K562 (cell line): Measurements from ENCODE around the gene MAML3. TPM values are rescaled to one million over a fixed set of nuclear protein-coding genes. Genes with fewer than 3 reads are reported as not detected.

Experiments used
- E4F1 ChIP-seq: fragments of 250-450 bp; sonication (Bioruptor Pico); IDR thresholded peaks from 2 replicates; pipeline ENCODE4 v1.5.0; 2021; ENCODE audit warnings: mild to moderate bottlenecking, borderline replicate concordance
- ETV1 ChIP-seq: fragments of 450-650 bp; conservative IDR thresholded peaks from 2 replicates; pipeline ENCODE4 v1.6.1; 2016; ENCODE audit warnings: missing genetic modification characterization, control low read depth, low read depth, missing compliant biosample characterization
- HIVEP1 ChIP-seq: fragments of 250-450 bp; sonication (Bioruptor Pico); IDR thresholded peaks from 2 replicates; pipeline ENCODE4 v1.4.0; 2020; ENCODE audit warnings: mild to moderate bottlenecking
- RNF219 ChIP-seq: fragments of 250-450 bp; sonication (Bioruptor Pico); IDR thresholded peaks from 2 replicates; pipeline ENCODE4 v1.5.0; 2022; ENCODE audit warnings: mild to moderate bottlenecking
- SMAD2 ChIP-seq: fragments of 150-350 bp; IDR thresholded peaks from 2 replicates; pipeline ENCODE4 v1.6.1; 2014; ENCODE audit warnings: low read depth, mild to moderate bottlenecking, low read length
- SMAD4 ChIP-seq: fragments of 250-450 bp; sonication (Bioruptor Pico); conservative IDR thresholded peaks from 2 replicates; pipeline ENCODE4 v1.8.0; 2021; ENCODE audit warnings: inconsistent platforms, mild to moderate bottlenecking, moderate library complexity
- SP1 ChIP-seq: sonication (generic); formaldehyde crosslinking; IDR thresholded peaks from 2 replicates; pipeline ENCODE4 v1.8.1; 2022; ENCODE audit warnings: mild to moderate bottlenecking, missing genetic modification reagents
- TBL1XR1 ChIP-seq, 2 experiments: IDR thresholded peaks; 2 replicates each; pipeline ENCODE4 v1.6.1; 2012; ENCODE audit warnings: improper control_type of control experiment in 2 of 2, low read length in 2 of 2, mild to moderate bottlenecking in 1 of 2
- ZBED1 ChIP-seq: IDR thresholded peaks from 2 replicates; pipeline ENCODE4 v1.6.1; 2014
- ZNF146 ChIP-seq: IDR thresholded peaks from one replicate; pipeline ENCODE4 v1.6.1; 2018; ENCODE audit warnings: missing compliant biosample characterization; ENCODE audit not compliant: unreplicated experiment
- ZNF324 ChIP-seq: fragments of 250-450 bp; sonication (Bioruptor Pico); IDR thresholded peaks from 2 replicates; pipeline ENCODE4 v1.4.0; 2020; ENCODE audit warnings: mild to moderate bottlenecking
- polyA plus RNA-seq, 8 experiments: library from polyadenylated mRNA; depleted of rRNA in 4 of 8; stranded (reverse) in 5 of 8; unstranded in 3 of 8; fragments of >200 nt; fragmentation: Nextera tagmentation in 2 of 8; fragmentation: Illumina TruSeq in 1 of 8; extraction: Ambion mirVana in 2 of 8; extraction: Trizol in 1 of 8; gene quantifications; 2 replicates each; pipeline versions ENCODE4 v1.2.1 to v1.2.3, GENCODE V29; 2011 to 2014; ENCODE audit warnings: inconsistent platforms in 1 of 8, missing spikeins in 1 of 8
- total RNA-seq, 7 experiments: library from RNA; depleted of rRNA in 6 of 7; stranded (reverse); fragments of >200 nt in 6 of 7; fragmentation: Illumina TruSeq in 2 of 7; extraction: Trizol in 2 of 7; gene quantifications; 2 replicates each; pipeline versions ENCODE4 v1.2.1 to v1.2.3, GENCODE V29; 2011 to 2021; ENCODE audit warnings: low replicate concordance in 1 of 7
- TF ChIP-seq, protein P1 (sequence below): fragments of 200-800 bp; sonication (Bioruptor generic); IDR thresholded peaks from 2 replicates; pipeline ENCODE4 v1.6.1; 2016; ENCODE audit warnings: missing genetic modification characterization, missing compliant biosample characterization
- TF ChIP-seq, protein P2 (sequence below): fragments of 450-650 bp; formaldehyde crosslinking; IDR thresholded peaks from 2 replicates; pipeline ENCODE4 v1.4.0; 2020; ENCODE audit warnings: mild to moderate bottlenecking, moderate library complexity
- TF ChIP-seq, protein P3 (sequence below): sonication (generic); formaldehyde crosslinking; IDR thresholded peaks from 2 replicates; pipeline ENCODE4 v1.8.1; 2023; ENCODE audit warnings: mild to moderate bottlenecking, missing genetic modification reagents, moderate library complexity

Gene MAML3
- total and polyA plus RNA-seq, 9 of the 15 experiments (the other 6 are each of a cell fraction or from before 2014, with no cell fraction given), result 0.01 to 0.55 (median 0.25) TPM

- TF ChIP-seq, protein P1, sequence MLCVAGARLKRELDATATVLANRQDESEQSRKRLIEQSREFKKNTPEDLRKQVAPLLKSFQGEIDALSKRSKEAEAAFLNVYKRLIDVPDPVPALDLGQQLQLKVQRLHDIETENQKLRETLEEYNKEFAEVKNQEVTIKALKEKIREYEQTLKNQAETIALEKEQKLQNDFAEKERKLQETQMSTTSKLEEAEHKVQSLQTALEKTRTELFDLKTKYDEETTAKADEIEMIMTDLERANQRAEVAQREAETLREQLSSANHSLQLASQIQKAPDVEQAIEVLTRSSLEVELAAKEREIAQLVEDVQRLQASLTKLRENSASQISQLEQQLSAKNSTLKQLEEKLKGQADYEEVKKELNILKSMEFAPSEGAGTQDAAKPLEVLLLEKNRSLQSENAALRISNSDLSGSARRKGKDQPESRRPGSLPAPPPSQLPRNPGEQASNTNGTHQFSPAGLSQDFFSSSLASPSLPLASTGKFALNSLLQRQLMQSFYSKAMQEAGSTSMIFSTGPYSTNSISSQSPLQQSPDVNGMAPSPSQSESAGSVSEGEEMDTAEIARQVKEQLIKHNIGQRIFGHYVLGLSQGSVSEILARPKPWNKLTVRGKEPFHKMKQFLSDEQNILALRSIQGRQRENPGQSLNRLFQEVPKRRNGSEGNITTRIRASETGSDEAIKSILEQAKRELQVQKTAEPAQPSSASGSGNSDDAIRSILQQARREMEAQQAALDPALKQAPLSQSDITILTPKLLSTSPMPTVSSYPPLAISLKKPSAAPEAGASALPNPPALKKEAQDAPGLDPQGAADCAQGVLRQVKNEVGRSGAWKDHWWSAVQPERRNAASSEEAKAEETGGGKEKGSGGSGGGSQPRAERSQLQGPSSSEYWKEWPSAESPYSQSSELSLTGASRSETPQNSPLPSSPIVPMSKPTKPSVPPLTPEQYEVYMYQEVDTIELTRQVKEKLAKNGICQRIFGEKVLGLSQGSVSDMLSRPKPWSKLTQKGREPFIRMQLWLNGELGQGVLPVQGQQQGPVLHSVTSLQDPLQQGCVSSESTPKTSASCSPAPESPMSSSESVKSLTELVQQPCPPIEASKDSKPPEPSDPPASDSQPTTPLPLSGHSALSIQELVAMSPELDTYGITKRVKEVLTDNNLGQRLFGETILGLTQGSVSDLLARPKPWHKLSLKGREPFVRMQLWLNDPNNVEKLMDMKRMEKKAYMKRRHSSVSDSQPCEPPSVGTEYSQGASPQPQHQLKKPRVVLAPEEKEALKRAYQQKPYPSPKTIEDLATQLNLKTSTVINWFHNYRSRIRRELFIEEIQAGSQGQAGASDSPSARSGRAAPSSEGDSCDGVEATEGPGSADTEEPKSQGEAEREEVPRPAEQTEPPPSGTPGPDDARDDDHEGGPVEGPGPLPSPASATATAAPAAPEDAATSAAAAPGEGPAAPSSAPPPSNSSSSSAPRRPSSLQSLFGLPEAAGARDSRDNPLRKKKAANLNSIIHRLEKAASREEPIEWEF, result no peak
- TF ChIP-seq HIVEP1 (no peak), ZBED1 (no peak), ZNF146 (CRISPR knock-in tag) (no peak), SMAD2 (no peak), TBL1XR1 (IDR thresholded peaks at IDR 0.05; ENCODE audit: low read length in 2 of 2) (no peak), ZNF324 (CRISPR knock-in tag) (no peak), SP1 (CRISPR knock-in tag) (peak; percentile 22; the same call in 1 of the 2 replicates), RNF219 (no peak), SMAD4 (CRISPR knock-in tag) (0 out of 2 replicates have a peak, but pooled peaks have one; percentile 58), ETV1 (tag) (peak; percentile 37; the same call in 1 of the 2 replicates), E4F1 (no peak)
- TF ChIP-seq, protein P2, sequence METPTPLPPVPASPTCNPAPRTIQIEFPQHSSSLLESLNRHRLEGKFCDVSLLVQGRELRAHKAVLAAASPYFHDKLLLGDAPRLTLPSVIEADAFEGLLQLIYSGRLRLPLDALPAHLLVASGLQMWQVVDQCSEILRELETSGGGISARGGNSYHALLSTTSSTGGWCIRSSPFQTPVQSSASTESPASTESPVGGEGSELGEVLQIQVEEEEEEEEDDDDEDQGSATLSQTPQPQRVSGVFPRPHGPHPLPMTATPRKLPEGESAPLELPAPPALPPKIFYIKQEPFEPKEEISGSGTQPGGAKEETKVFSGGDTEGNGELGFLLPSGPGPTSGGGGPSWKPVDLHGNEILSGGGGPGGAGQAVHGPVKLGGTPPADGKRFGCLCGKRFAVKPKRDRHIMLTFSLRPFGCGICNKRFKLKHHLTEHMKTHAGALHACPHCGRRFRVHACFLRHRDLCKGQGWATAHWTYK (CRISPR knock-in tag), result no peak
- TF ChIP-seq, protein P3, sequence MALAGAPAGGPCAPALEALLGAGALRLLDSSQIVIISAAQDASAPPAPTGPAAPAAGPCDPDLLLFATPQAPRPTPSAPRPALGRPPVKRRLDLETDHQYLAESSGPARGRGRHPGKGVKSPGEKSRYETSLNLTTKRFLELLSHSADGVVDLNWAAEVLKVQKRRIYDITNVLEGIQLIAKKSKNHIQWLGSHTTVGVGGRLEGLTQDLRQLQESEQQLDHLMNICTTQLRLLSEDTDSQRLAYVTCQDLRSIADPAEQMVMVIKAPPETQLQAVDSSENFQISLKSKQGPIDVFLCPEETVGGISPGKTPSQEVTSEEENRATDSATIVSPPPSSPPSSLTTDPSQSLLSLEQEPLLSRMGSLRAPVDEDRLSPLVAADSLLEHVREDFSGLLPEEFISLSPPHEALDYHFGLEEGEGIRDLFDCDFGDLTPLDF (CRISPR knock-in tag), result no peak
Observed at GRCh38 chr4:140150886-140151698, 2.9 kb downstream of the MAML3 start (continued).
